Measurements from ENCODE around the gene ZBTB1.
"Not testable (repeated sequence)": the region's sequence is repeated elsewhere in the genome, so short reads cannot be mapped to it uniquely, and the experiment has no call there.

The ZBTB1 gene

GRCh38 chr14:64500088-64500487, 4.5 kb upstream of the ZBTB1 start:
- no peak for DNase-seq

GRCh38 chr14:64501411-64502171, 3.0 kb upstream of the ZBTB1 start:
- DNase-seq, result peak; percentile 3 to 27

- DNase-seq, result no peak
These were observed 2.1 kb upstream of the ZBTB1 start for GRCh38 chr14:64502456-64502855.

- peak in 1 of 2 experiments; percentile 28 for DNase-seq
These were observed 1.6 kb upstream of the ZBTB1 start for GRCh38 chr14:64502887-64503433.

- peak; percentile 85 to 86 for DNase-seq
These were observed 898 bp upstream of the ZBTB1 start, which contains the start of gene ZBTB25 for GRCh38 chr14:64503434-64504309. Gene ZBTB25, minus strand, starts transcription at chr14:64503838. Its CDS starts 13,305 bp downstream, at chr14:64490533.

GRCh38 chr14:64504897-64505794, 576 bp downstream of the ZBTB1 start:
- peak; percentile 70 to 81 for DNase-seq

GRCh38 chr14:64506721-64507120, 2.2 kb downstream of the ZBTB1 start:
- no peak for DNase-seq

- DNase-seq, result no peak
These were observed 3.0 kb downstream of the ZBTB1 start for GRCh38 chr14:64507376-64508156.

- no peak for DNase-seq
These were observed 3.7 kb downstream of the ZBTB1 start for GRCh38 chr14:64508215-64508776.

- no peak for DNase-seq
These were observed 4.5 kb downstream of the ZBTB1 start for GRCh38 chr14:64509036-64509435.

GRCh38 chr14:64510825-64511671, 6.5 kb downstream of the ZBTB1 start:
- peak; percentile 17 to 77 for DNase-seq

- no peak for DNase-seq
These were observed 8.7 kb downstream of the ZBTB1 start for GRCh38 chr14:64513271-64513670.

GRCh38 chr14:64515053-64515452, 10.5 kb downstream of the ZBTB1 start:
- DNase-seq, result no peak

GRCh38 chr14:64516969-64517368, 12.4 kb downstream of the ZBTB1 start:
- no peak for DNase-seq

GRCh38 chr14:64517667-64518066, 13.1 kb downstream of the ZBTB1 start:
- not testable (repeated sequence) for DNase-seq

- no peak for DNase-seq
These were observed 13.7 kb downstream of the ZBTB1 start for GRCh38 chr14:64518229-64518628.

GRCh38 chr14:64520699-64521098, 16.1 kb downstream of the ZBTB1 start:
- DNase-seq, result no peak

- no peak for DNase-seq
These were observed 18.2 kb downstream of the ZBTB1 start for GRCh38 chr14:64522591-64523355.

GRCh38 chr14:64525354-64525753, 20.8 kb downstream of the ZBTB1 start:
- no peak for DNase-seq

- DNase-seq, result no peak
These were observed 27.0 kb downstream of the ZBTB1 start for GRCh38 chr14:64531567-64531966.
